ENCODE data around the gene IGFL1. TPM values are rescaled to one million over a fixed set of nuclear protein-coding genes. Genes with fewer than 3 reads are reported as not detected.
"Not testable (repeated sequence)": the region's sequence is repeated elsewhere in the genome, so short reads cannot be mapped to it uniquely, and the experiment has no call there.

Gene IGFL1
- total and polyA plus RNA-seq, 7 donors, result not detected

- ATAC-seq, result no peak
- Histone ChIP-seq H3K27me3 (ENCODE audit: insufficient read depth in 3 of 3, low read length in 2 of 3) (peaks cover 0 to 21% (median 6%) of the 10 kb centered on the region in 3 donors), H3K4me3 (no peak overlapping the region), H3K9me3 (no peaks in the 10 kb centered on the region), H3K4me1 (no peaks in the 10 kb centered on the region), H3K36me3 (ENCODE audit: insufficient read depth in 1 of 2, low read depth in 1 of 2) (no peaks in the 10 kb centered on the region), H3K27ac (no peak overlapping the region)
- no peak for TF ChIP-seq CTCF (IDR thresholded peaks at IDR 0.05)
- DNase-seq, result no peak
- intact Hi-C loops (cut with DNase I), result no loop called here
- WGBS, 3 donors, result 46 to 66% (median 53%) methylated on average over 10 of the region's 10 CpGs
These were observed 2.5 kb downstream of the IGFL1 start for GRCh38 chr19:46232029-46232428.

- WGBS, 3 donors, result 81 to 89% (median 84%) methylated on average over 11 of the region's 11 CpGs
- intact Hi-C loops (cut with DNase I), result no loop called here
- TF ChIP-seq CTCF (IDR thresholded peaks at IDR 0.05), result no peak
- no peak for DNase-seq
- Histone ChIP-seq H3K36me3 (ENCODE audit: insufficient read depth in 1 of 2, low read depth in 1 of 2) (no peaks in the 10 kb centered on the region), H3K4me1 (no peaks in the 10 kb centered on the region), H3K4me3 (no peak overlapping the region), H3K27ac (no peak overlapping the region), H3K9me3 (no peaks in the 10 kb centered on the region), H3K27me3 (ENCODE audit: insufficient read depth in 3 of 3, low read length in 2 of 3) (peaks cover 0 to 21% (median 6%) of the 10 kb centered on the region in 3 donors)
- no peak for ATAC-seq
These were observed 2.9 kb downstream of the IGFL1 start for GRCh38 chr19:46232468-46232867.

GRCh38 chr19:46232938-46233621 is 3.5 kb downstream of the IGFL1 start:
- no peak overlapping the region for H3K27ac ChIP-seq
- no peaks in the 10 kb centered on the region for H3K4me1 ChIP-seq
- no peak for DNase-seq
- intact Hi-C loops (cut with DNase I), result no loop called here
- ATAC-seq, result no peak
- whole genome bisulfite sequencing, 3 donors, result 84 to 86% (median 85%) methylated on average over 20 of the region's 20 CpGs
- no peak overlapping the region for H3K4me3 ChIP-seq
- no peaks in the 10 kb centered on the region for H3K36me3 ChIP-seq (ENCODE audit: insufficient read depth in 1 of 2, low read depth in 1 of 2)
- H3K9me3 ChIP-seq, result no peaks in the 10 kb centered on the region
- no peak for TF ChIP-seq CTCF (IDR thresholded peaks at IDR 0.05)
- peaks cover 0 to 21% (median 6%) of the 10 kb centered on the region in 3 donors for H3K27me3 ChIP-seq (ENCODE audit: insufficient read depth in 3 of 3, low read length in 2 of 3)

GRCh38 chr19:46233871-46234270 is 4.3 kb downstream of the IGFL1 start:
- H3K27me3 ChIP-seq (ENCODE audit: insufficient read depth in 3 of 3, low read length in 2 of 3), result peaks cover 0 to 22% (median 4%) of the 10 kb centered on the region in 3 donors
- H3K4me1 ChIP-seq; ATAC-seq; H3K9me3 ChIP-seq; DNase-seq; H3K4me3 ChIP-seq; H3K27ac ChIP-seq; H3K36me3 ChIP-seq (ENCODE audit: insufficient read depth in 1 of 2, low read depth in 1 of 2); intact Hi-C loops (cut with DNase I): not testable (repeated sequence)
- WGBS, 3 donors, result 41 to 65% (median 61%) methylated on average over 4 of the region's 4 CpGs

- ATAC-seq; intact Hi-C loops (cut with DNase I); H3K27ac ChIP-seq; H3K9me3 ChIP-seq; H3K36me3 ChIP-seq (ENCODE audit: insufficient read depth in 1 of 2, low read depth in 1 of 2); DNase-seq; H3K4me3 ChIP-seq; H3K4me1 ChIP-seq: not testable (repeated sequence)
- H3K27me3 ChIP-seq (ENCODE audit: insufficient read depth in 3 of 3, low read length in 2 of 3), result peaks cover 0 to 13% (median 0%) of the 10 kb centered on the region in 3 donors
- WGBS, 3 donors, result 72 to 87% (median 85%) methylated on average over 2 of the region's 2 CpGs
These were observed 8.6 kb downstream of the IGFL1 start for GRCh38 chr19:46238141-46238540.

All from psoas muscle (tissue), 8 donors.